H1 (cell line): ENCODE data around the gene GMPR2. TPM values are rescaled to one million over a fixed set of nuclear protein-coding genes. Genes with fewer than 3 reads are reported as not detected.

Experiments used
- CTCF ChIA-PET: fragments of 300-600 bp; sonication (Branson Sonifier 250); formaldehyde crosslinking; loops from one replicate; lab custom pipeline; 2021; ENCODE audit not compliant: partially characterized antibody; lab: Charles Lee
- POLR2A ChIA-PET: fragments of 300-600 bp; sonication (Branson Sonifier 250); formaldehyde crosslinking; loops from one replicate; lab custom pipeline; 2021; ENCODE audit warnings: inconsistent platforms; ENCODE audit not compliant: partially characterized antibody; lab: Charles Lee
- DNase-seq, 2 experiments: peaks; one replicate each; pipeline versions ENCODE4 v3.0.0 to v3.0.0-alpha.2; 2010 to 2022; ENCODE audit warnings: low spot score in 2 of 2, low read depth in 1 of 2, mixed read lengths in 1 of 2
- FAIRE-seq: peaks from 2 replicates; lab custom pipeline; 2011; peaks lifted over from hg19 to GRCh38; lab: Jason Lieb, UNC
- H2AFZ ChIP-seq: 2 replicates; pipeline ENCODE4 v1.8.1; 2012; ENCODE audit warnings: low read length, inconsistent platforms
- H2AK5ac ChIP-seq: 2 replicates; pipeline ENCODE4 v1.6.1; 2013; ENCODE audit warnings: low read depth, low read length
- H2BK120ac ChIP-seq: replicated peaks from 2 replicates; pipeline ENCODE3; 2013; ENCODE audit warnings: low read depth, low read length, inconsistent platforms
- H2BK12ac ChIP-seq: 2 replicates; pipeline ENCODE4 v1.6.1; 2013; ENCODE audit warnings: low read depth, low read length
- H2BK15ac ChIP-seq: 2 replicates; pipeline ENCODE4 v1.6.1; 2013; ENCODE audit warnings: low read length
- H2BK20ac ChIP-seq: 2 replicates; pipeline ENCODE4 v1.6.1; 2013; ENCODE audit warnings: low read length
- H2BK5ac ChIP-seq: 2 replicates; pipeline ENCODE4 v1.6.1; 2013; ENCODE audit warnings: low read depth, low read length
- H3K14ac ChIP-seq: 2 replicates; pipeline ENCODE4 v1.6.1; 2013; ENCODE audit warnings: inconsistent platforms; ENCODE audit not compliant: insufficient read length
- H3K18ac ChIP-seq: 2 replicates; pipeline ENCODE4 v1.6.1; 2013; ENCODE audit warnings: low read length; ENCODE audit errors: extremely low read depth
- H3K23ac ChIP-seq: 2 replicates; pipeline ENCODE4 v1.6.1; 2013; ENCODE audit warnings: inconsistent platforms; ENCODE audit not compliant: insufficient read length
- H3K23me2 ChIP-seq: 2 replicates; pipeline ENCODE4 v1.6.1; 2013; ENCODE audit warnings: low read depth, low read length
- H3K27ac ChIP-seq: 2 replicates; pipeline ENCODE4 v1.6.1; 2011; ENCODE audit warnings: low read depth, low read length, inconsistent platforms
- H3K27me3 ChIP-seq, 4 experiments: replicated peaks in 1 of 4; 1 replicate in 1 of 4; 2 replicates in 3 of 4; pipeline versions ENCODE4 v1.6.1 to v1.8.1; 2011 to 2013; ENCODE audit warnings: low read length in 3 of 4, mild to moderate bottlenecking in 3 of 4, inconsistent platforms in 2 of 4, mixed read lengths in 2 of 4, moderate library complexity in 1 of 4; ENCODE audit not compliant: control insufficient read depth in 3 of 4, insufficient read depth in 3 of 4; ENCODE audit errors: extremely low read depth in 1 of 4
- H3K36me3 ChIP-seq, 4 experiments: 2 replicates each; pipeline versions ENCODE4 v1.6.1 to v1.8.1; 2011 to 2013; ENCODE audit warnings: mild to moderate bottlenecking in 4 of 4, low read length in 3 of 4, moderate library complexity in 2 of 4, control low read depth in 1 of 4, inconsistent platforms in 1 of 4; ENCODE audit not compliant: insufficient read depth in 4 of 4, control insufficient read depth in 2 of 4
- H3K4ac ChIP-seq: replicated peaks from 2 replicates; pipeline ENCODE3; 2013; ENCODE audit warnings: low read length, low read depth, mixed read lengths, inconsistent platforms; ENCODE audit not compliant: insufficient read length
- H3K4me1 ChIP-seq, 4 experiments: replicated peaks in 1 of 4; 1 replicate in 1 of 4; 2 replicates in 3 of 4; pipeline versions ENCODE4 v1.6.1 to v1.8.1; 2011 to 2013; ENCODE audit warnings: low read length in 3 of 4, inconsistent platforms in 2 of 4, mixed read lengths in 1 of 4; ENCODE audit not compliant: insufficient read depth in 4 of 4, control insufficient read depth in 3 of 4
- H3K4me2 ChIP-seq, 2 experiments: 2 replicates each; pipeline versions ENCODE4 v1.6.1 to v1.8.1; 2011 to 2013; ENCODE audit warnings: low read depth in 2 of 2, low read length in 2 of 2, control low read depth in 1 of 2, inconsistent platforms in 1 of 2, mild to moderate bottlenecking in 1 of 2; ENCODE audit not compliant: insufficient read depth in 1 of 2
- H3K4me3 ChIP-seq, 4 experiments: fragments of 200-600, 300-600 bp in 1 of 4; sonication (generic), shearing (Covaris generic), sonication (Bioruptor Twin) in 1 of 4; 2 replicates each; pipeline versions ENCODE4 v1.5.1 to v1.8.1; 2011 to 2016; ENCODE audit warnings: low read length in 4 of 4, low read depth in 3 of 4, control low read depth in 2 of 4, inconsistent platforms in 2 of 4, mild to moderate bottlenecking in 2 of 4, mixed read lengths in 1 of 4, moderate library complexity in 1 of 4; ENCODE audit not compliant: insufficient read depth in 2 of 4; ENCODE audit errors: extremely low read depth in 1 of 4
- H3K56ac ChIP-seq: replicated peaks from 2 replicates; pipeline ENCODE3; 2013; ENCODE audit warnings: low read depth, mild to moderate bottlenecking, mixed read lengths, low read length, inconsistent platforms; ENCODE audit not compliant: insufficient read length
- H3K79me1 ChIP-seq: 2 replicates; pipeline ENCODE4 v1.6.1; 2013; ENCODE audit warnings: low read depth, low read length, control low read depth
- H3K79me2 ChIP-seq, 2 experiments: 2 replicates each; pipeline versions ENCODE4 v1.6.1 to v1.8.1; 2012 to 2013; ENCODE audit warnings: low read length in 2 of 2, mild to moderate bottlenecking in 2 of 2, inconsistent platforms in 1 of 2; ENCODE audit not compliant: insufficient read depth in 2 of 2, control insufficient read depth in 1 of 2
- H3K9ac ChIP-seq, 4 experiments: replicated peaks in 1 of 4; 1 replicate in 1 of 4; 2 replicates in 3 of 4; pipeline versions ENCODE4 v1.6.1 to v1.8.1; 2011 to 2013; ENCODE audit warnings: low read depth in 3 of 4, low read length in 3 of 4, control low read depth in 2 of 4, mild to moderate bottlenecking in 2 of 4, moderate library complexity in 2 of 4, inconsistent platforms in 1 of 4; ENCODE audit errors: extremely low read depth in 1 of 4
- H3K9me3 ChIP-seq, 2 experiments: 2 replicates each; pipeline versions ENCODE4 v1.6.1 to v1.8.1; 2012 to 2013; ENCODE audit warnings: mild to moderate bottlenecking in 2 of 2, moderate library complexity in 2 of 2, control low read depth in 1 of 2, inconsistent platforms in 1 of 2, low read depth in 1 of 2, low read length in 1 of 2, mixed read lengths in 1 of 2; ENCODE audit not compliant: insufficient read depth in 2 of 2
- H4K20me1 ChIP-seq, 2 experiments: replicated peaks in 1 of 2; 2 replicates each; pipeline versions ENCODE3 to v1.8.1; 2011 to 2013; ENCODE audit warnings: inconsistent platforms in 2 of 2, low read length in 2 of 2, mild to moderate bottlenecking in 1 of 2; ENCODE audit not compliant: insufficient read depth in 2 of 2, control insufficient read depth in 1 of 2
- H4K5ac ChIP-seq: 2 replicates; pipeline ENCODE4 v1.6.1; 2013; ENCODE audit warnings: low read length, low read depth, mixed read lengths, inconsistent platforms; ENCODE audit not compliant: insufficient read length
- H4K8ac ChIP-seq: 2 replicates; pipeline ENCODE4 v1.8.0; 2013; ENCODE audit warnings: mild to moderate bottlenecking, moderate library complexity, low read length, inconsistent platforms; ENCODE audit not compliant: insufficient read depth; ENCODE audit errors: extremely low read depth
- H4K91ac ChIP-seq: replicated peaks from 2 replicates; pipeline ENCODE3; 2013; ENCODE audit warnings: low read length, mixed read lengths, inconsistent platforms; ENCODE audit not compliant: insufficient read length
- ASH2L ChIP-seq: fragments of 200-600, 300-600 bp; sonication (generic); IDR thresholded peaks from one replicate; pipeline ENCODE4 v1.7.1; 2017; ENCODE audit warnings: low read length
- BACH1 ChIP-seq: IDR thresholded peaks from 2 replicates; pipeline ENCODE4 v1.6.1; 2012; ENCODE audit warnings: low read length, improper control_type of control experiment
- BCL11A ChIP-seq, 2 experiments: IDR thresholded peaks; one replicate each; pipeline ENCODE4 v1.6.1; 2011; ENCODE audit warnings: low read depth in 2 of 2, low read length in 2 of 2, mild to moderate bottlenecking in 2 of 2
- CBX5 ChIP-seq: fragments of 300-800, 300-1000 bp; sonication (generic); IDR thresholded peaks from 2 replicates; pipeline ENCODE4 v1.7.1; 2016; ENCODE audit warnings: antibody characterized with exemption, low read length, low read depth
- GABPA ChIP-seq: IDR thresholded peaks from 2 replicates; pipeline ENCODE4 v1.6.1; 2011; ENCODE audit warnings: mild to moderate bottlenecking, low read length, moderate library complexity, borderline replicate concordance; ENCODE audit not compliant: insufficient read depth
- POLR2AphosphoS5 ChIP-seq: IDR thresholded peaks from 2 replicates; pipeline ENCODE4 v1.6.1; 2011; ENCODE audit warnings: low read depth, low read length
- RBBP5 ChIP-seq: IDR thresholded peaks from 2 replicates; pipeline ENCODE4 v1.7.1; 2012; ENCODE audit warnings: low read depth, mild to moderate bottlenecking, inconsistent platforms, low read length, moderate library complexity, borderline replicate concordance
- SIRT6 ChIP-seq: IDR thresholded peaks from one replicate; pipeline ENCODE4 v1.7.1; 2012; ENCODE audit warnings: low read length, inconsistent platforms
- WGBS, 2 experiments: shearing (Covaris generic) in 1 of 2; methylation state at CpG; one replicate each; pipeline versions ENCODE4 v1.1.6 to v1.1.7; 2013 to 2015; ENCODE audit warnings: low lambda C conversion rate in 2 of 2, mixed read lengths in 2 of 2, inconsistent platforms in 1 of 2, low coverage in 1 of 2, missing lambda C conversion rate in 1 of 2; ENCODE audit not compliant: insufficient replicate concordance in 2 of 2, insufficient coverage in 1 of 2, insufficient read length in 1 of 2; ENCODE audit errors: extremely low coverage in 1 of 2, missing lambda C conversion rate in 1 of 2; 5-methylcytosine and 5-hydroxymethylcytosine counted together
- polyA plus RNA-seq, 7 experiments: library from polyadenylated mRNA; depleted of rRNA in 3 of 7; stranded (reverse) in 5 of 7; unstranded in 2 of 7; fragments of >200 nt in 5 of 7; fragments of 200-250 nt in 2 of 7; gene quantifications; 1 replicate in 5 of 7; 2 replicates in 1 of 7; 4 replicates in 1 of 7; pipeline versions ENCODE4 v1.2.1 to v1.2.3, GENCODE V29; 2011 to 2013; ENCODE audit warnings: missing spikeins in 2 of 7, mixed read lengths in 2 of 7
- total RNA-seq: library from RNA; stranded (reverse); fragmentation: NEBNext Ultra II Directional; extraction: Animal tissue kit (Norgen Biotek cat#: 25700); gene quantifications from 2 replicates; pipeline ENCODE4 v1.2.1, GENCODE V29; 2021
- TF ChIP-seq, protein P1 (sequence below): IDR thresholded peaks from 2 replicates; pipeline ENCODE4 v1.6.1; 2012; ENCODE audit warnings: inconsistent platforms
- TF ChIP-seq, protein P2 (sequence below), 3 experiments: IDR thresholded peaks; 1 replicate in 2 of 3; 2 replicates in 1 of 3; pipeline versions ENCODE4 v1.5.1 to v1.6.1; 2011; ENCODE audit warnings: low read length in 3 of 3, mild to moderate bottlenecking in 3 of 3, inconsistent platforms in 2 of 3, low read depth in 1 of 3, moderate library complexity in 1 of 3; ENCODE audit not compliant: insufficient read depth in 1 of 3; ENCODE audit errors: control extremely low read depth in 1 of 3
- TF ChIP-seq, protein P3 (sequence below): IDR thresholded peaks from 2 replicates; pipeline ENCODE4 v1.6.1; 2012; ENCODE audit warnings: inconsistent platforms

Gene GMPR2
- total and polyA plus RNA-seq, 2 of the 8 experiments (the other 6 are each of a cell fraction or from before 2014, with no cell fraction given) = 61.6 to 85.3 TPM

DNA sequence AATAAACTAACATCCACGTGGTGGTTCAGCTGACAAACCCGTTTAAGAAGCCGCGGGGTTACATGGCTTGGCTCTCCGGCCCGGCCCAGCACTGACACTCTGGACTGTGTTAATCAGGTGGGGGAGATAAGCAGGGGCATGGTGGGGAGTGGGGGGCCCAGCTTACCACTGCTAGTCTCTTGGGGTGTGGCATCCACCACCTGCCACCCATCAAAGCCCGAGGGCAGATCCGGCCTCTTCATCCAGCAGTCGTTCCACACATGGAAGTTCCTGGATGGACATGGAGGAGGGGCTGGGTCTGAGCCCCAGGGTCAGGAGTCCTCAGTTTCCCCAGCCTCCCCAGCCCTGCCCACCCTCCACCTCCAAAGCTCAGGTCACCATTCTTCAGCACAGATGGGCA is 25.4 kb downstream of the GMPR2 start:
- no peak overlapping the region for H3K14ac ChIP-seq
- H2AFZ ChIP-seq = no peak overlapping the region
- no peak overlapping the region for H4K5ac ChIP-seq
- H2BK5ac ChIP-seq = no peak overlapping the region
- no peak overlapping the region for H3K4ac ChIP-seq
- H3K27ac ChIP-seq = no peak overlapping the region
- H3K18ac ChIP-seq = no peak overlapping the region
- DNase-seq (no peak), FAIRE-seq (no peak)
- H3K79me2 ChIP-seq = no peaks in the 10 kb centered on the region
- POLR2A ChIA-PET = interaction anchor here (0.8 to 3.9 kb wide), 7 partner anchors 8 to 56 kb away, joined by 3 to 14 read pairs (median 4); partner anchors contain the start of gene RABGGTA
- 95% methylated on average over 6 of the region's 9 CpGs; no CpG with 5 or more reads in 1 of the 2 experiments for WGBS, 2 experiments
- no peak overlapping the region for H2BK15ac ChIP-seq
- no peaks in the 10 kb centered on the region for H3K9me3 ChIP-seq
- no peak overlapping the region for H3K4me2 ChIP-seq
- no peak overlapping the region for H2BK20ac ChIP-seq
- H3K23ac ChIP-seq = no peak overlapping the region
- H2BK120ac ChIP-seq = no peak overlapping the region
- peaks cover 0 to 2% of the 10 kb centered on the region in 2 experiments for H4K20me1 ChIP-seq
- H3K36me3 ChIP-seq = no peaks in the 10 kb centered on the region
- no peak overlapping the region for H2AK5ac ChIP-seq
- no peak overlapping the region for H3K4me3 ChIP-seq
- H3K79me1 ChIP-seq = no peaks in the 10 kb centered on the region
- no peaks in the 10 kb centered on the region; a peak in 1 of 7 replicates for H3K4me1 ChIP-seq
- CTCF ChIA-PET = interaction anchor here (1.2 to 3.6 kb wide), 5 partner anchors 13 to 50 kb away, joined by 3 to 14 read pairs (median 12); partner anchors contain the start of genes CIDEB, RABGGTA and TINF2
- H3K56ac ChIP-seq = no peak overlapping the region
- no peak overlapping the region; the same call in 1 of the 2 replicates for H4K8ac ChIP-seq
- H2BK12ac ChIP-seq = no peak overlapping the region
- H3K27me3 ChIP-seq = no peaks in the 10 kb centered on the region; a peak in 1 of 7 replicates
- H3K23me2 ChIP-seq = no peaks in the 10 kb centered on the region
- H3K9ac ChIP-seq = no peak overlapping the region
- H4K91ac ChIP-seq = no peak overlapping the region
- TF ChIP-seq SIRT6 (no peak), POLR2AphosphoS5 (no peak), ASH2L (no peak), RBBP5 (no peak), GABPA (no peak), BCL11A (IDR thresholded peaks at IDR 0.05; ENCODE audit: low read depth in 2 of 2, low read length in 2 of 2) (no peak), CBX5 (no peak), BACH1 (no peak)
- TF ChIP-seq, protein P1, sequence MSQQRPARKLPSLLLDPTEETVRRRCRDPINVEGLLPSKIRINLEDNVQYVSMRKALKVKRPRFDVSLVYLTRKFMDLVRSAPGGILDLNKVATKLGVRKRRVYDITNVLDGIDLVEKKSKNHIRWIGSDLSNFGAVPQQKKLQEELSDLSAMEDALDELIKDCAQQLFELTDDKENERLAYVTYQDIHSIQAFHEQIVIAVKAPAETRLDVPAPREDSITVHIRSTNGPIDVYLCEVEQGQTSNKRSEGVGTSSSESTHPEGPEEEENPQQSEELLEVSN = no peak
- TF ChIP-seq, protein P2, sequence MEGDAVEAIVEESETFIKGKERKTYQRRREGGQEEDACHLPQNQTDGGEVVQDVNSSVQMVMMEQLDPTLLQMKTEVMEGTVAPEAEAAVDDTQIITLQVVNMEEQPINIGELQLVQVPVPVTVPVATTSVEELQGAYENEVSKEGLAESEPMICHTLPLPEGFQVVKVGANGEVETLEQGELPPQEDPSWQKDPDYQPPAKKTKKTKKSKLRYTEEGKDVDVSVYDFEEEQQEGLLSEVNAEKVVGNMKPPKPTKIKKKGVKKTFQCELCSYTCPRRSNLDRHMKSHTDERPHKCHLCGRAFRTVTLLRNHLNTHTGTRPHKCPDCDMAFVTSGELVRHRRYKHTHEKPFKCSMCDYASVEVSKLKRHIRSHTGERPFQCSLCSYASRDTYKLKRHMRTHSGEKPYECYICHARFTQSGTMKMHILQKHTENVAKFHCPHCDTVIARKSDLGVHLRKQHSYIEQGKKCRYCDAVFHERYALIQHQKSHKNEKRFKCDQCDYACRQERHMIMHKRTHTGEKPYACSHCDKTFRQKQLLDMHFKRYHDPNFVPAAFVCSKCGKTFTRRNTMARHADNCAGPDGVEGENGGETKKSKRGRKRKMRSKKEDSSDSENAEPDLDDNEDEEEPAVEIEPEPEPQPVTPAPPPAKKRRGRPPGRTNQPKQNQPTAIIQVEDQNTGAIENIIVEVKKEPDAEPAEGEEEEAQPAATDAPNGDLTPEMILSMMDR (IDR thresholded peaks at IDR 0.05; ENCODE audit: control extremely low read depth in 1 of 3, insufficient read depth in 1 of 3, low read depth in 1 of 3, low read length in 3 of 3) = no peak
- TF ChIP-seq, protein P3, sequence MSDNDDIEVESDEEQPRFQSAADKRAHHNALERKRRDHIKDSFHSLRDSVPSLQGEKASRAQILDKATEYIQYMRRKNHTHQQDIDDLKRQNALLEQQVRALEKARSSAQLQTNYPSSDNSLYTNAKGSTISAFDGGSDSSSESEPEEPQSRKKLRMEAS = no peak
